Measurements from ENCODE around the gene LRRC23.

LRRC23 gene

DNA sequence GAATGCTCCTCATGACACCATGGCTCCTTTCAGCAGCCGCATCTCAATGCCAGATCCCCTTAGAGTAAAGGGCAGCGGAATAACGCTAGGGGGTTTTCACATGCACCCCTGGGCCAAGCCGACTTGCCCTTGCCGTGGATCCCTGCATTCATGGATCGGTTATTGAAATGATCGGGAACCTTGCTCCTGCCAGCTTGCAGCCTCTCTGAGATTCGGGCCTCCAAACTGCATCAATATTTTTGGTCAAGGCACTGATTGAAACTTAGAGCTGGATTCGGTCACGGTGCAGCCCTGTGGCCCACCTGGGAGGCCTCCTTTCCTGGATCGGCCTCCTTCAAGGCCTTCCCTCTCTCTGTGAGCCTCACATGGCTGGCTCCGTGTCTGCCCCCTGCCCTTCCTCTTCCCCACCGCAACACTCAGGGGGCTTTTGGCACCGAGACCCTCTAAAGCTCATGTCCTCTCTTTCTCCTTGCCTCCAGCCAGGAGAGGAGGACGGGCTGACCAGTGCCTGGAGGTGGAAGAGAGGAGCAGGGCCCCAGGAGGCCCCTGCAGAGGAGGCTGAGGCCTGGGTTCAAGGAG is 48.3 kb downstream of the LRRC23 start:
- H3K4me3 ChIP-seq (replicated peaks; ENCODE audit: low read depth, low read length): no peak overlapping the region
- no peak for DNase-seq (ENCODE audit: extremely low read depth, low read depth)
- TF ChIP-seq, protein P1, sequence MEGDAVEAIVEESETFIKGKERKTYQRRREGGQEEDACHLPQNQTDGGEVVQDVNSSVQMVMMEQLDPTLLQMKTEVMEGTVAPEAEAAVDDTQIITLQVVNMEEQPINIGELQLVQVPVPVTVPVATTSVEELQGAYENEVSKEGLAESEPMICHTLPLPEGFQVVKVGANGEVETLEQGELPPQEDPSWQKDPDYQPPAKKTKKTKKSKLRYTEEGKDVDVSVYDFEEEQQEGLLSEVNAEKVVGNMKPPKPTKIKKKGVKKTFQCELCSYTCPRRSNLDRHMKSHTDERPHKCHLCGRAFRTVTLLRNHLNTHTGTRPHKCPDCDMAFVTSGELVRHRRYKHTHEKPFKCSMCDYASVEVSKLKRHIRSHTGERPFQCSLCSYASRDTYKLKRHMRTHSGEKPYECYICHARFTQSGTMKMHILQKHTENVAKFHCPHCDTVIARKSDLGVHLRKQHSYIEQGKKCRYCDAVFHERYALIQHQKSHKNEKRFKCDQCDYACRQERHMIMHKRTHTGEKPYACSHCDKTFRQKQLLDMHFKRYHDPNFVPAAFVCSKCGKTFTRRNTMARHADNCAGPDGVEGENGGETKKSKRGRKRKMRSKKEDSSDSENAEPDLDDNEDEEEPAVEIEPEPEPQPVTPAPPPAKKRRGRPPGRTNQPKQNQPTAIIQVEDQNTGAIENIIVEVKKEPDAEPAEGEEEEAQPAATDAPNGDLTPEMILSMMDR (IDR thresholded peaks at IDR 0.05; ENCODE audit: low read depth, low read length, missing control alignments): no peak

DNA sequence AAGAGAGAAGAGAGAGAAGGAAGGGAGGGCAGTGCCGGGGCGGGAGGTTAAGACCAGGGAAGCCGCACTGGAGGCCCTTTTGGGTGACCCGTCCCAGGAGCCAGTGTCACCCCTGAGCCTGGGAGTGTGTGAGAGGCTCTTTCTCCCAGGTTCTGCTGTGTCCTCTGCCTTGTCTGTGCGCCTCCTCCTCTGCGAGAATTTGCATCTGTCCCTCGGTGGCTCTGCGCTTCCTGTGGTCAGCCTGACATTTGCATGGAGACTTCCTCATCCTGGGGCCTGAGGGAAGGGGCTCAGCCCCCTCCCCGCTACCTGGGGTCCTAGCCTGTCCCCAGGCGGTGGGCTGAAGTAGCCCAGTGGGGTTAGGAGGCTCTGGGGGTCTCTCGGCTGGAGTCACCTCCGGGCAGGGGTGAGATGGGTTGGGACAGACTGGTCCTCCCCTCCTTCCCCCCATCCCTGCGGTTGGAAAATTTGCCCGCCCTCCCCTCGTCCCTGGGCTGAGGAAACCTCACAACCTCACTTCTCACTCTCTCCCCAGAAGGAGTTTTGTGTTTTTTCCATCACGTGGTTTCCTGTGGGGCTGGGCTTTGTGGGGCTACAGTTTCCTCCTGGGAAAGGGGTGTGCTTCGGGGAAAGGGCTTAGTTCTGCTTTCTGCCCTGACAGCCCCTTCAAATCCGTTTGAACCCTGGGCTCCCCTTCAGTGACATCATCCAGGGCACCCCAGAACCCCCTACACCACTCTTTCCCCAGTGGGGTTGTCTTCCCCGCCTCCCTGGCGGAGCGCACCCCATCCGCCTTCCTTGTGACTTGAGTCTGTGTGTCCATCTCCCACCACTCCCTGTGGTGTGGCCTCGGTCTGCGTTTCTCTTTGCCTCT is 49.1 kb downstream of the LRRC23 start:
- DNase-seq (ENCODE audit: extremely low read depth, low read depth): no peak
- TF ChIP-seq, protein P1 (IDR thresholded peaks at IDR 0.05; ENCODE audit: low read depth, low read length, missing control alignments): no peak
- no peak overlapping the region for H3K4me3 ChIP-seq (replicated peaks; ENCODE audit: low read depth, low read length)

DNA sequence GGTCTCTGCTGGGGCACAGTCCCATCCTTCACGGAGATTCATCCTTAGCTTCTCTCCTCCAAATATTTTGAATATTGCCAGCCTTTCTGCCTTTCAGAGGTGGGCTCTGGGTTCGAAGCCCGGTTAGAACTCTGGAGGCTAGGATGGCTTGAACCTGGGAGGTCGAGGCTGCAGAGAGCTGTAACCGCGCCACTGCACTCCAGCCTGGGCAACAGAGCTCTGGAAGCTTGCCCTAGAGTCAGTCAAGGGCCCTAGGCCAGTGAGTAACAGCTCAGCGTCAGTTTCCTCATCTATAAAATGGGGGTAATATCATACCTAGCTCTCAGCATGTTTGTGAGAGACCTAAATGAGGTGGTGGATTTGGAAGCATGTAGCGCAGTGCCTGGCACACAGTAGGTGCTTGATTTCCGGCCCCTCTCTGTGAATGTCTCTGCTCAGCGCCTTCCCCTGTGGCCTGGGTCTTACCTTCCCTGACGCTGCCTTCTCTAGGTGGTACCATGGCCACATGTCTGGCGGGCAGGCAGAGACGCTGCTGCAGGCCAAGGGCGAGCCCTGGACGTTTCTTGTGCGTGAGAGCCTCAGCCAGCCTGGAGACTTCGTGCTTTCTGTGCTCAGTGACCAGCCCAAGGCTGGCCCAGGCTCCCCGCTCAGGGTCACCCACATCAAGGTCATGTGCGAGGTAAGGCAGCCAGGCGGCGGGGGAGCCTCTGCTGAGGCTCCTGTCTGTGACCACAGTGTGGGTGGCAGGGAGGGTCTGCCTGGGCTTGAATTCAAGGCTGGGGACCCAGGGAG is 49.9 kb downstream of the LRRC23 start:
- TF ChIP-seq, protein P1 (IDR thresholded peaks at IDR 0.05; ENCODE audit: low read depth, low read length, missing control alignments): no peak
- no peak for DNase-seq (ENCODE audit: extremely low read depth, low read depth)
- H3K4me3 ChIP-seq (replicated peaks; ENCODE audit: low read depth, low read length): no peak overlapping the region

DNA sequence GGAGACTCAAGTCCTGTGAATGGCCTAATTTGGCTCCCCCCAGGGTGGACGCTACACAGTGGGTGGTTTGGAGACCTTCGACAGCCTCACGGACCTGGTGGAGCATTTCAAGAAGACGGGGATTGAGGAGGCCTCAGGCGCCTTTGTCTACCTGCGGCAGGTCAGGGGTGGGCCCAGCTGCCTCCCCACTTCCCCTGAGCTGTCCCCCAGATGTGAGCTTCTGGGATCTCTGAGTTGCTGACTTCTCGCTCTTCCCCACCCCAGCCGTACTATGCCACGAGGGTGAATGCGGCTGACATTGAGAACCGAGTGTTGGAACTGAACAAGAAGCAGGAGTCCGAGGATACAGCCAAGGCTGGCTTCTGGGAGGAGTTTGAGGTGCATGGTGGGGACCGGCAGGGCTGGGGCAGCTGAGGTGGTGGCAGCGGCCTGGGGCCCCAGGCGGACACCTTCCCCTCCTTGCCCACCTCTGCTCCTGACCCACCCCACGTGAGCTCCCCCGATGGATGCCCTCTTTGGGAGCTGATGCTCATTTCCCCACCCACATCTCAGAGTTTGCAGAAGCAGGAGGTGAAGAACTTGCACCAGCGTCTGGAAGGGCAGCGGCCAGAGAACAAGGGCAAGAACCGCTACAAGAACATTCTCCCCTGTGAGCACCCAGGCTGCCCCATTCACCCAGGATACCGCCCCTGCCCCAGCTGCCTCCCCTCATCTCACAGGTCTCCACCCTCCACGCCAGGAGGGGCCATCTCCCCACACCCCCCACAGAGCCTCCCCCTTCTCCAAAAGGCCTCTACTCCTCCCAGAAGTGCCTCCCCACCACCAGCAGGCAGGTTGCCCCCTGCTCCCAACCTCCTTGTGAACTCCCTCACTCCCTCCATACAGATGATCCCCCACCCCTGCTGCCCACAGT is 50.7 kb downstream of the LRRC23 start:
- H3K4me3 ChIP-seq (replicated peaks; ENCODE audit: low read depth, low read length): no peak overlapping the region
- TF ChIP-seq, protein P1 (IDR thresholded peaks at IDR 0.05; ENCODE audit: low read depth, low read length, missing control alignments): no peak
- DNase-seq (ENCODE audit: extremely low read depth, low read depth): no peak

DNA sequence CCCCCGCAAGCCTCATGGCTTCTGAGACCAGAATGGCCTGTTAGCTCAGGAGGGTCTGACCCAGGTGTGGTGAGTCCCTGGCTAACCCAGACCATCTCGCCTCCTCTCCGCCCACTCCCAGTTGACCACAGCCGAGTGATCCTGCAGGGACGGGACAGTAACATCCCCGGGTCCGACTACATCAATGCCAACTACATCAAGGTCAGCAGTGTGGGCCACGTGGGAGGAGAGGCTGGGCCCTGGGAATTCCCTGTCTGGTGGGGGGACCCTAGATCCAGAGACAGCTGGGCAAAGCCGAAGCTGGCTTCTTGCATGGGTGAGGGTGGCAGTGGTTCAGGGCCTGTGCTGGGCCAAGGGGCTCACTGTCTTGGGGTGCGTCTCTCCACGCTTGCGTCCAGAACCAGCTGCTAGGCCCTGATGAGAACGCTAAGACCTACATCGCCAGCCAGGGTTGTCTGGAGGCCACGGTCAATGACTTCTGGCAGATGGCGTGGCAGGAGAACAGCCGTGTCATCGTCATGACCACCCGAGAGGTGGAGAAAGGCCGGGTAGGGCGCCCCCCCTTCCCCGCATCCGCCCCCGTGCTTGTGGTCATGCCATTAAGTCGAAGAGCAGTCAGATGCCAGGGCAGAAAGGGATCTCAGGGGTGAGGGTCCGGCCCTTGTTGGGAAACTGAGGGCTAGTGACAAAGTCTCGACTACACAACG is 51.6 kb downstream of the LRRC23 start:
- no peak for DNase-seq (ENCODE audit: extremely low read depth, low read depth)
- TF ChIP-seq, protein P1 (IDR thresholded peaks at IDR 0.05; ENCODE audit: low read depth, low read length, missing control alignments): no peak
- no peak overlapping the region for H3K4me3 ChIP-seq (replicated peaks; ENCODE audit: low read depth, low read length)
